Ascending aorta (tissue), 2 donors: ENCODE data around the gene C11orf42. TPM values are rescaled to one million over a fixed set of nuclear protein-coding genes. Genes with fewer than 3 reads are reported as not detected.

Experiments
- DNase-seq, 2 donors: peaks; one replicate each; pipeline ENCODE4 v3.0.0-alpha.2; 2019; ENCODE audit warnings: low spot score in 2 of 2
- H3K27ac ChIP-seq, 2 donors: fragments of 200-600 bp; sonication (generic); one replicate each; pipeline ENCODE4 v1.5.1; 2016 to 2017; ENCODE audit warnings: mild to moderate bottlenecking in 1 of 2
- H3K27me3 ChIP-seq: fragments of 200-600 bp; sonication (generic); one replicate; pipeline ENCODE4 v1.5.1; 2017
- H3K36me3 ChIP-seq, 2 donors: fragments of 200-600 bp; sonication (generic); one replicate each; pipeline ENCODE4 v1.5.1; 2016
- H3K4me1 ChIP-seq, 2 donors: fragments of 200-600 bp; sonication (generic); one replicate each; pipeline ENCODE4 v1.5.1; 2016 to 2017; ENCODE audit warnings: mild to moderate bottlenecking in 1 of 2
- H3K4me3 ChIP-seq, 2 donors: fragments of 200-600 bp; sonication (generic); one replicate each; pipeline ENCODE4 v1.5.1; 2016 to 2017; ENCODE audit warnings: mild to moderate bottlenecking in 1 of 2
- H3K9me3 ChIP-seq, 2 donors: fragments of 200-600 bp; sonication (generic); one replicate each; pipeline ENCODE4 v1.5.1; 2016
- CTCF ChIP-seq, 3 experiments: fragments of 200-600 bp in 2 of 3; fragments of 450-650 bp in 1 of 3; sonication (generic) in 2 of 3; IDR thresholded peaks; one replicate each; pipeline ENCODE4 v1.5.1; 2016 to 2019; ENCODE audit warnings: antibody characterized with exemption in 3 of 3, mild to moderate bottlenecking in 1 of 3, moderate library complexity in 1 of 3
- intact Hi-C: fragments of 100-400 bp; cut with DNase I; formaldehyde crosslinking; loops from one replicate; pipeline ENCODE4 v1.15.1; 2023
- total RNA-seq: library from RNA; depleted of rRNA; stranded (reverse); fragments of >200 nt; gene quantifications from one replicate; pipeline ENCODE4 v1.1.0, GENCODE V29; 2016

C11orf42 gene
- total RNA-seq = not detected

GRCh38 chr11:6205366-6205765 lies at the start of gene C11orf42:
C11orf42 (plus strand) TSS chr11:6205557; CDS start chr11:6205616, 59 bp downstream.
- no peak for DNase-seq
- Histone ChIP-seq H3K4me3 (no peak within 1 kb of the TSS), H3K4me1 (no peaks in the 10 kb centered on the region), H3K27me3 (no peaks in the 10 kb centered on the region), H3K27ac (no peak within 1 kb of the TSS), H3K36me3 (peaks cover 13 to 33% of the 10 kb centered on the region in 2 donors), H3K9me3 (no peaks in the 10 kb centered on the region)
- no peak for TF ChIP-seq CTCF (IDR thresholded peaks at IDR 0.05)
- intact Hi-C loops = no loop called here

- intact Hi-C loops = no loop called here
- TF ChIP-seq CTCF (IDR thresholded peaks at IDR 0.05) = no peak
- Histone ChIP-seq H3K9me3 (no peaks in the 10 kb centered on the region), H3K36me3 (no peaks in the 10 kb centered on the region), H3K27ac (no peak overlapping the region), H3K4me1 (no peaks in the 10 kb centered on the region), H3K27me3 (no peaks in the 10 kb centered on the region), H3K4me3 (no peak overlapping the region)
- DNase-seq = no peak
These were observed 48.6 kb upstream of the C11orf42 start for GRCh38 chr11:6156628-6157359.

- intact Hi-C loops = no loop called here
- no peaks in the 10 kb centered on the region for H3K4me1 ChIP-seq
- no peak for TF ChIP-seq CTCF (IDR thresholded peaks at IDR 0.05)
- H3K9me3 ChIP-seq = peaks cover 0 to 3% of the 10 kb centered on the region in 2 donors
- no peaks in the 10 kb centered on the region for H3K27me3 ChIP-seq
- no peak for DNase-seq
- H3K4me3 ChIP-seq = no peak within 1 kb of the TSS
- no peaks in the 10 kb centered on the region for H3K36me3 ChIP-seq
- H3K27ac ChIP-seq = no peak within 1 kb of the TSS
These were observed 35.1 kb upstream of the C11orf42 start, which contains the start of gene OR52B2 for GRCh38 chr11:6170226-6170625. OR52B2 (minus strand) TSS chr11:6170326; CDS start chr11:6170326, 0 bp downstream.

GRCh38 chr11:6175440-6175839 lies 29.9 kb upstream of the C11orf42 start:
- no peaks in the 10 kb centered on the region for H3K9me3 ChIP-seq
- no peak overlapping the region for H3K27ac ChIP-seq
- intact Hi-C loops = no loop called here
- H3K4me1 ChIP-seq = no peaks in the 10 kb centered on the region
- H3K27me3 ChIP-seq = no peaks in the 10 kb centered on the region
- no peak for TF ChIP-seq CTCF (IDR thresholded peaks at IDR 0.05)
- H3K36me3 ChIP-seq = no peaks in the 10 kb centered on the region
- H3K4me3 ChIP-seq = no peak overlapping the region
- no peak for DNase-seq

- no peaks in the 10 kb centered on the region for H3K4me1 ChIP-seq
- no peak for DNase-seq
- intact Hi-C loops = no loop called here
- H3K9me3 ChIP-seq = no peaks in the 10 kb centered on the region
- no peak overlapping the region for H3K27ac ChIP-seq
- H3K27me3 ChIP-seq = no peaks in the 10 kb centered on the region
- H3K4me3 ChIP-seq = no peak overlapping the region
- H3K36me3 ChIP-seq = no peaks in the 10 kb centered on the region
- no peak for TF ChIP-seq CTCF (IDR thresholded peaks at IDR 0.05)
These were observed 13.6 kb upstream of the C11orf42 start for GRCh38 chr11:6191742-6192141.
